Astrocyte of the cerebellum (primary cell): Measurements from ENCODE around the gene GALNT10.

ENCODE experiments used
- DNase-seq: peaks from one replicate; pipeline ENCODE4 v3.0.0-alpha.2; 2011; ENCODE audit warnings: low read depth
- H3K4me3 ChIP-seq: 2 replicates; pipeline ENCODE4 v1.5.1; 2011; ENCODE audit warnings: mild to moderate bottlenecking, low read depth, low read length, moderate library complexity
- CTCF ChIP-seq: IDR thresholded peaks from 2 replicates; pipeline ENCODE4 v1.5.1; 2012; ENCODE audit warnings: low read length, low read depth, moderate library complexity, mild to moderate bottlenecking; ENCODE audit errors: missing control alignments
- in situ Hi-C: cut with HindIII; loops from 2 replicates; pipeline ENCODE4 v1.10.0; 2017; ENCODE audit warnings: low sequenced_read_pairs

GALNT10 gene

DNA sequence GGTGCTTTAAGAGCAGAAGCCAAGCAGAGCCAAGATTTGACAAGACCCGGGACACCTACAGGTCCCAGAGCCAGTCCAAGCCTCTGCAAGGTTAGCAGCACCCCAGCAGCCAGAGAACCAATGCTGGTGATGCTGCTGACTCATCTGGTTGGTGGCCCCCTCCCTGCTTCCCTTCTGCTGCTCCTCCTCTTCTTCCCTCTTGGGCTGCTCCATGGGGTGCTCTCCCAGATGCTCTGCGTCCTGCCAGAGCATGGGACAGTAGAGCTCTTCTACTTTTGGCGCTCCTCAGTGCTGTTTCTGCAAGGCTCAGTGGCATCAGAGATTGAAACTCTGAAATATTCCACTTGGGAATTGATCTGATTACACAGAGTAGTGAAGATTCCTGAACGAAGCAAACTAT is 179.1 kb downstream of the GALNT10 start:
- H3K4me3 ChIP-seq: no peak overlapping the region
- TF ChIP-seq CTCF: no peak
- in situ Hi-C loops: no loop called here
- DNase-seq: no peak

GRCh38 chr5:154370119-154370518 is 179.6 kb downstream of the GALNT10 start:
- DNase-seq: no peak

GRCh38 chr5:154370813-154371212 is 180.3 kb downstream of the GALNT10 start:
- H3K4me3 ChIP-seq: no peak overlapping the region
- DNase-seq: no peak
- in situ Hi-C loops: no loop called here
- TF ChIP-seq CTCF: no peak

More at GRCh38 chr5:154370119-154370518, 179.6 kb downstream of the GALNT10 start:
- H3K4me3 ChIP-seq: no peak overlapping the region
- in situ Hi-C loops: no loop called here
- TF ChIP-seq CTCF: no peak

GRCh38 chr5:154371687-154372086 is 181.2 kb downstream of the GALNT10 start:
- DNase-seq: peak; percentile 56
- TF ChIP-seq CTCF: no peak
- in situ Hi-C loops: no loop called here
- H3K4me3 ChIP-seq: no peak overlapping the region

DNA sequence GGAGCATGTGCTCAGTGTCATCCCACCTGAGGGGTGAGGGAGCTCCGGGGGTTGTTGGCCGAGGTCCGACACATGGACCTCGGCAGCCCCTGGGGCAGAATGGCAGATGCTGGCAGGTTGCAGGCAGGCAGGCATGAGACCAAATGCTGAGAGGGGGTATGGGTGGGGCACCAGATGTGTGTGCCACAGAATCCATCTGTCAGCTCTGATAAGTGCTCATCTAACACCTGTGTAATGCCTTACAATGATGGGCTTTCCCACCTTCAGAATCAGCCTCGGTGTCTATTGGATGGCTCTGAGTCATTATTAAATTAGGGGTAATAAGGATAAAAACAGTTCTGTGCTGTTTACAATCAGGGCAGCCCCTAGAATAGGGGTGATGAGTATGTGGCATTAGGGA is 182.1 kb downstream of the GALNT10 start:
- TF ChIP-seq CTCF: no peak
- no peak overlapping the region for H3K4me3 ChIP-seq
- no peak for DNase-seq
- in situ Hi-C loops: no loop called here

GRCh38 chr5:154373326-154373725 is 182.8 kb downstream of the GALNT10 start:
- in situ Hi-C loops: no loop called here

More at GRCh38 chr5:154373326-154373725, 182.8 kb downstream of the GALNT10 start:
- no peak overlapping the region for H3K4me3 ChIP-seq
- DNase-seq: no peak
- no peak for TF ChIP-seq CTCF
